Embryonic facial prominence (tissue), 1 donor: ENCODE data around the gene PSD.

Source experiments
- DNase-seq: peaks from one replicate; pipeline ENCODE4 v3.0.0-alpha.2; 2016; ENCODE audit errors: extremely low spot score

The PSD gene

DNA sequence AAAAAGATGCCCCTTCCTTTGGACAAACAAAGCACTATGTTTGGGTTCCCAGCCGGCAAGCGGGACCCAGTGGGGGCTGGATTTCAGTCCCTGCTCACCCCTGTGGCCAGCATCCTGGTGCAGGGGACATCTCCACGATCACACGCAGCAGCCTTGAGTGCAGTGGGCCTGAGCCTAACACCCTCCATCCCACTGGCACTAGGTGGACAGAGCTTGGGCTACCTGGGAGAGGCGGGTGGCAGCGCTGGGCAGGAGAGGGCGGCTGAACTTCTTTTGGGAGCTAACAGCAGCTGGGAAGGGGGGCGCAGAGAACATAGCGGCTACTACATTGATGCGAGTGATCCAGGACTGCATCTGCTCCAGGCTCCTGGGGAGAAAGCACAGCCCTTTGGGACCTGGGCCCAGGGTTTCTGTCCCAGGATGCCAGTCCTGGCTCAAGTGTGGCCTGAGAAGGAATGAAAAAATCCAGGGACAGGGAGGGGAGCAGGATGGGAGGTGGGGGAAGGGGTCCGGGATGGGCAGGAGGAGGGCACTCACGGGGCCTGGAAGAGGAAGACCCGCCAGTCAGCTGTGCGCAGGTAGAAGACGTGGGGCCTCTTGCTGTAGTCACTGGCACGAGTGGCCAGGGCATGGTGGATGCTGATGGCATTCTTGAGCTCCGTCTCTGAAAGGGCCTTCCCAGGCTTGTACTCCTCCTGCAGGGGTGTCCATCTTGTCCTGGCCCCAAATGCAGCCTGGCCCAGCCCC, 14.1 kb downstream of the PSD start:
- no peak for DNase-seq

GRCh38 chr10:102403115-102403514, 15.5 kb downstream of the PSD start:
- DNase-seq: no peak

DNA sequence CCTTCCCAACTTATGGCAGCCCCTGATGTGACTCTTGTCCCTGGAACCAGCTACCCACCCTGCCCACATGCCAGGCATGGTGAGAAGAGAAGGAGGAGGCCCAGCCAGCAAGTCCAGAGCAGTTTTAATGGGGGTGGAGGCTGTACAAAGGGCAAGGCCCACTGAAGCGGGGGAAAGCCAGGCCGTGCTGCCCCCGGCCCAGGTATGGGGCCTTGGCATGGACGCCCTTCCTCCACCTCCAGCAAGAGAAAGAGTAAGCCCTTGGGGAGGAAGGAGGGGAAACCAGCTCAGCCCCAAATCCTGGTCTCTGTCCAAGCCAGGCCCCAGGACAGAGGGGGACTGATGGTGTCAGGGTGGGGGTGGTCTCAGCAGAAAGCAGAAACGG, 16.1 kb downstream of the PSD start:
- DNase-seq: no peak

DNA sequence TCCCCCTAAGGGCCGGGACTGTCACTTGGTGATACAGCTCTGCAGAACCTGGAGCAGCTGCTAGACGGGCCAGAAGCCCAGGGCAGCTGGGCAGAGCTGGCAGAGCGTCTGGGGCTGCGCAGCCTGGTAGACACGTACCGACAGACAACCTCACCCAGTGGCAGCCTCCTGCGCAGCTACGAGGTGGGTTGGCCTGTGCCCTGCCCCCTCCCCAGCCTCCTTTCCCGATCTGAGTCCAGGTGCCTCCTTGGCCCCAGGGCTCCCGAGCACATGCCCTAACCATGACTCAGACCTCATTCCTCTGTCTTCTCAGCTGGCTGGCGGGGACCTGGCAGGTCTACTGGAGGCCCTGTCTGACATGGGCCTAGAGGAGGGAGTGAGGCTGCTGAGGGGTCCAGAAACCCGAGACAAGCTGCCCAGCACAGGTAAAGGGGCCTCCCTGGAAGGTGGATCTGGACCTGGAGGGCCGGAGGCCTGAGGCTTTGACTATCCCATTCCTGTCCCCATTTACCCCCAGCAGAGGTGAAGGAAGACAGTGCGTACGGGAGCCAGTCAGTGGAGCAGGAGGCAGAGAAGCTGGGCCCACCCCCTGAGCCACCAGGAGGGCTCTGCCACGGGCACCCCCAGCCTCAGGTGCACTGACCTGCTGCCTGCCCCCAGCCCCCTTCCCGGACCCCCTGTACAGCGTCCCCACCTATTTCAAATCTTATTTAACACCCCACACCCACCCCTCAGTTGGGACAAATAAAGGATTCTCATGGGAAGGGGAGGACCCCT, 16.7 kb downstream of the PSD start:
- no peak for DNase-seq

DNA sequence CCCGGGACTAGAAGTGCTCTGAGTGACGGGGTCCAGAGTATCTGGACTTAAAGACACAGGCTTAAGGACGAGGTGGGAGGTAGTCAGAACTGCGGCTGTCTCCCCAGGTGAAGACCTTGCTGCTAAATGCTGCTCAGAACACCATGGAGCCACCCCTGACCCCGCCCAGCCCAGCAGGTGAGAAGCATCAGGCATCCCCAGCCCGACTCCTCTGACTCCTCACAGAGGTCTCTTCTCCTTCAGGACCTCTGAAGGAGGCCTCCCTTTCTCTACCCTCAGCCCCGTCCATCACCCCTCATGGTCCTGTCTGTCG, 17.3 kb downstream of the PSD start:
- no peak for DNase-seq

DNA sequence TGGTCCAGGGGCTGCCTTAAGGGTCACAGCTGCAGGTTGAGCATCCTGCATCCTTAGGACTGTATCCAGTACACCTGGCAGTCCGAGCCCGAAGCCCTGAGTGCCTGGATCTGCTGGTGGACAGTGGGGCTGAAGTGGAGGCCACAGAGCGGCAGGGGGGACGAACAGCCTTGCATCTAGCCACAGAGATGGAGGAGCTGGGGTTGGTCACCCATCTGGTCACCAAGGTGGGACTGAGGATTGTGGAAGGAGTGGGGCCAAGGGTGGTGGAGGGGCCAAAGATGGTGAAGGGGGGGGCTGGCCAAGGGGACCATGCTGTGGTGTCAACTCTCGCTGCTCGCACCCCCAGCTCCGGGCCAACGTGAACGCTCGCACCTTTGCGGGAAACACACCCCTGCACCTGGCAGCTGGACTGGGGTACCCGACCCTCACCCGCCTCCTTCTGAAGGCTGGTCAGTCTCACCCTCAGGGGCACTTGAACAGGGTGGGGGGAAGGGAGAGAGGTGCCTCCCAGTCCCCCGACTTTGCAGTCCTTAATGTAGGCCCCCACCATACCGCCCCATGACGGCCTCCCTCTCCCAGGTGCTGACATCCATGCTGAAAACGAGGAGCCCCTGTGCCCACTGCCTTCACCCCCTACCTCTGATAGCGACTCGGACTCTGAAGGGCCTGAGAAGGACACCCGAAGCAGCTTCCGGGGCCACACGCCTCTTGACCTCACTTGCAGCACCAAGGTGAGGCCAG, 17.8 kb downstream of the PSD start:
- DNase-seq: no peak

GRCh38 chr10:102400076-102400475, 18.5 kb downstream of the PSD start:
- no peak for DNase-seq

DNA sequence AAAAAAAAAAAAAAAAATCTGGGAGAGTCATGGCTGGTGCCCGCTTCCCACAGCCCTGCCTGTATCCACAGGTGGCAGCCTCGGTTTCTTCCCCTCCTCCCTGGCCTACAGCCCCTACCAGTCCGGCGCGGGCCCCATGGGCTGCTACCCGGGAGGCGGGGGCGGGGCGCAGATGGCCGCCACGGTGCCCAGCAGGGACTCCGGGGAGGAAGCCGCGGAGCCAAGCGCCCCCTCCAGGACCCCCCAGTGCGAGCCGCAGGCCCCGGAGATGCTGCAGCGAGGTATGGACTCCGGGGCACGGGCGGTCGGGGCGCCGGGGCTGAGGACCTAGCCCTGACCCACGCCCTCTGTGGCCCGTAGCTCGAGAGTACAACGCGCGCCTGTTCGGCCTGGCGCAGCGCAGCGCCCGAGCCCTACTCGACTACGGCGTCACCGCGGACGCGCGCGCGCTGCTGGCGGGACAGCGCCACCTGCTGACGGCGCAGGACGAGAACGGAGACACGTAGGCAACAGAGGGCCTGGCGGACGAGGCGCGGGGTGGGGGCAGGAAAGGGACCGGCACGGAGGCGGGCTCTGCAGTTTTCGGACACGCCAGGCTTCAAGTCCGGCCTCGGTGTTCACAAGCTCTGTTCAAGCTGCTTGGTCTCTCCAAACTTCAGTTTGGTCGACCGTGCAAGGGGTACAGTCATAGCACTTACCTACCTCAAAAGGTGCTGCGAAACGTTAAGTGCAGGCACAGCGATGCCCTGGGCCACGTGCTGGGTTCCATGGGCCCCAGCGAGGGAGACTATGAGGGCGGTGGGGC, 19.2 kb downstream of the PSD start:
- peak; percentile 80 for DNase-seq

DNA sequence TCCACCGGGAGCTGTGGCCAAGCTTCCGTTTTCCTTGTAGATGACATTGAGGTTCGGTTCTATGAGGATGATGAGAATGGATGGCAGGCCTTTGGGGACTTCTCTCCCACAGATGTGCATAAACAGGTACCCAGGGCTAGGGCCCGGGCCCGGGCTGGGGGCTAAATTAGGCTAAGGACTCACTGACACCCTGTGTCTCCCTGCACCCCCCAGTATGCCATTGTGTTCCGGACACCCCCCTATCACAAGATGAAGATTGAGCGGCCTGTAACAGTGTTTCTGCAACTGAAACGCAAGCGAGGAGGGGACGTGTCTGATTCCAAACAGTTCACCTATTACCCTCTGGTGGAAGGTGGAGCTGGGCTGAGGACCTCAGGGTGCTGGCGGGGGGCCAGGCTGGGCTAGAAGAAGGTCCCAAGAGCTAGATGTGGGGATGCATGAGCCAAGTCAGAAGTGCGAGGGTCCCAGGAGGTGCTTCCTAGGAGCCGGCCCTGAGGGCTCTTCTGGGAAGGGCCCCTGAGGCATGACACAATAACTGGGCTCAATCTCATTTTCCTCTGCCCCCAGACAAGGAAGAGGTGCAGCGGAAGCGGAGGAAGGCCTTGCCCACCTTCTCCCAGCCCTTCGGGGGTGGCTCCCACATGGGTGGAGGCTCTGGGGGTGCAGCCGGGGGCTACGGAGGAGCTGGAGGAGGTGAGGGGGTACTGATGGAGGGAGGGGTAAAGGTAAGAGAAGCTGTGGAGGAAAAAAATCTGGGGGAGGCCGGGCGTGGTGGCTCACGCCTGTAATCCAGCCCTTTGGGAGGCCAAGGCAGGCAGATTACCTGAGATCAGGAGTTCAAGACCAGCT, 20.2 kb downstream of the PSD start:
- DNase-seq: no peak

GRCh38 chr10:102397222-102398171, 21.1 kb downstream of the PSD start:
- DNase-seq: no peak

DNA sequence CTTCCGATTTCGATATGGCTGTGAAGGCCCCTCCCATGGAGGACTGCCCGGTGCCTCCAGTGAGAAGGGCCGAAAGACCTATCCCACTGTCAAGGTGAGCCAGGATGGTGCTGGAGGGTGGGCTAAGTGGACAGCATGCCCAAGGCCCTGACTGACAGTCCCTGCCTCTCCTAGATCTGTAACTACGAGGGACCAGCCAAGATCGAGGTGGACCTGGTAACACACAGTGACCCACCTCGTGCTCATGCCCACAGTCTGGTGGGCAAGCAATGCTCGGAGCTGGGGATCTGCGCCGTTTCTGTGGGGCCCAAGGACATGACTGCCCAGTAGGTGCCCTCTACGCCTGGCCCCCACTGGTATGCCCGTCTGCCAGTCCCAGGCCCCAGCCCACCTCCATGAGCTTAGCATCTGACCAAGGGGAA, 21.8 kb downstream of the PSD start:
- DNase-seq: no peak

GRCh38 chr10:102396317-102396650, 22.3 kb downstream of the PSD start:
- DNase-seq: no peak

- peak; percentile 70 for DNase-seq
Observed at GRCh38 chr10:102395400-102396316, 22.9 kb downstream of the PSD start, which contains the start of gene NFKB2. Gene NFKB2 (plus strand): TSS chr10:102395705. CDS start chr10:102395960, 255 bp downstream.

- DNase-seq: no peak
Observed at GRCh38 chr10:102394801-102395399, 23.7 kb downstream of the PSD start.

DNA sequence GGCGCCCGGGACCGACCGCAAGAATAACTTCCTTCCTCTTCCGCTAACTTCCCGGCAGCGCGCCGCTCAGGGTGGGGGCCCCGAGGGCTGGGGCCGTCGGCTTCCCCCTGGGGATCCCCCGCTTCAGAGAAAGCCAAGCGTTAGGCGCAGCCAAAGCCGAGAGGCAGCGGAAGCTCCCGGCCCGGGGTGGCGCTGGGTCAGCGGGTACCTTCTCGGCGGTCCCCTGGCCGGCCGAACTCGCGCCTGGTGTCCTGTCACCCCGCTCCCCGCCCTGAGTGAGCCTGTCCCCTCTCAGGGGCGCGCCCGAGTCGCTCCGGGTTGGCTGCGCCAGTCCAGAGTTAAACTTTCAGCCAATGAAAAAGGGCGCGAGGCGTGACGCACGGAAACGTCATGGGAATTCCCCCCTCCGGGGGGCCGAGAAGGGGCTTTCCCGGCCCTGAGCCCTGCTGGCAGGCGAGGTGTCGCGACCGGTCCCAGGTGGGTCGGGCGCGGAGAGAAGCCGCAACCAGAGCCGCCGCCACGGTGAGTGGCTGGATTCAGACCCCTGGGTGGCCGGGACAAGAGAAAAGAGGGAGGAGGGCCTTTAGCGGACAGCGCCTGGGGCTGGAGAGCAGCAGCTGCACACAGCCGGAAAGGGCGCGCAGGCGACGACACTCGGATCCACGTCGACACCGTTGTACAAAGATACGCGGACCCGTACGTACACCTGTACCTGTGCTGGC, 24.3 kb downstream of the PSD start:
- DNase-seq: peak; percentile 80

- DNase-seq: no peak
Observed at GRCh38 chr10:102393411-102394078, 25.0 kb downstream of the PSD start.

DNA sequence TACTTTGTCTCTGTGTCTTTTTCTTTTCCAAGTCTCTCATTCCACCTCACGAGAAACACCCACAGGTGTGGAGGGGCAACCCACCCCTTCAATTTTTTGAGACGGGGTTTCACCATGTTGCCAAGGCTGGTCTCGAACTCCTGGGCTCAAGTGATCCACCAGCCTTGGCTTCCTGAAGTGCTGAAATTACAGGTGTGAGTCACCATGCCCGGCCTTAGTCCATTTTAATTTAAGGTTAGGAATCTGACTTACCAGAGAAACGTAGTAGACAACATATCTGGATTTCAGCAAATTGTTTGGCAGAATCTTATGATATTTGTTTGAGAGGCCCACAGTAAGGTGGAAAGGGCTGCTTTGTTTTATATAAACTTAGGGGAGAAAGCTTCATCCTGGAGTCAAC, 26.3 kb downstream of the PSD start:
- DNase-seq: no peak
